Fibroblast of mammary gland (primary cell): ENCODE results near the gene MYOD1.

Experiments
- DNase-seq: peaks from one replicate; pipeline ENCODE4 v3.0.0-alpha.2; 2010; ENCODE audit warnings: low read depth
- H3K4me3 ChIP-seq: 2 replicates; pipeline ENCODE4 v1.5.1; 2011; ENCODE audit warnings: low read depth, mild to moderate bottlenecking, low read length, moderate library complexity; ENCODE audit not compliant: control insufficient read depth
- TF ChIP-seq, protein P1 (sequence below): conservative IDR thresholded peaks from 2 replicates; pipeline ENCODE4 v1.5.1; 2011; ENCODE audit warnings: low read depth, low read length, inconsistent platforms; ENCODE audit not compliant: control insufficient read depth, insufficient read depth

Gene MYOD1

DNA sequence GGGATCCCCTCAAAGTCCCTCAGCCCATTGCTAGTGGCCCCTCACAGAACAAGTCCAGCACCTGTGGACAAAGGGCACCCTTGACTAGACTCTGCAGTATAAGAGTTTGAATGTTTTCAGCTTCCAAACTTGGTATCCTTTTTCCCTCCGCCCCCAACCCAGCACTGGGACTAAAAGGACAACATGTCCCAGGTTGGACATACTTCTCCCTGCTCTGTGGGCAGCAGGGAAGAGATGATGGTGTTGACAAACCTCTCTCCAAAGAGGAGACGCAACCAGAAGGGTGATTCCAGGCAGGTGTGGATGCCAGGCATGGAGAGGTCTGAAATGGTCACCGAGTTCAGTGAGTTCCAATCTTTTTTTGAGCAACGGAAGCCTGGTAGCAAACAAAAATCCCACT lies 4.5 kb upstream of the MYOD1 start:
- DNase-seq: no peak
- no peak overlapping the region for H3K4me3 ChIP-seq
- TF ChIP-seq, protein P1, sequence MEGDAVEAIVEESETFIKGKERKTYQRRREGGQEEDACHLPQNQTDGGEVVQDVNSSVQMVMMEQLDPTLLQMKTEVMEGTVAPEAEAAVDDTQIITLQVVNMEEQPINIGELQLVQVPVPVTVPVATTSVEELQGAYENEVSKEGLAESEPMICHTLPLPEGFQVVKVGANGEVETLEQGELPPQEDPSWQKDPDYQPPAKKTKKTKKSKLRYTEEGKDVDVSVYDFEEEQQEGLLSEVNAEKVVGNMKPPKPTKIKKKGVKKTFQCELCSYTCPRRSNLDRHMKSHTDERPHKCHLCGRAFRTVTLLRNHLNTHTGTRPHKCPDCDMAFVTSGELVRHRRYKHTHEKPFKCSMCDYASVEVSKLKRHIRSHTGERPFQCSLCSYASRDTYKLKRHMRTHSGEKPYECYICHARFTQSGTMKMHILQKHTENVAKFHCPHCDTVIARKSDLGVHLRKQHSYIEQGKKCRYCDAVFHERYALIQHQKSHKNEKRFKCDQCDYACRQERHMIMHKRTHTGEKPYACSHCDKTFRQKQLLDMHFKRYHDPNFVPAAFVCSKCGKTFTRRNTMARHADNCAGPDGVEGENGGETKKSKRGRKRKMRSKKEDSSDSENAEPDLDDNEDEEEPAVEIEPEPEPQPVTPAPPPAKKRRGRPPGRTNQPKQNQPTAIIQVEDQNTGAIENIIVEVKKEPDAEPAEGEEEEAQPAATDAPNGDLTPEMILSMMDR: no peak

DNA sequence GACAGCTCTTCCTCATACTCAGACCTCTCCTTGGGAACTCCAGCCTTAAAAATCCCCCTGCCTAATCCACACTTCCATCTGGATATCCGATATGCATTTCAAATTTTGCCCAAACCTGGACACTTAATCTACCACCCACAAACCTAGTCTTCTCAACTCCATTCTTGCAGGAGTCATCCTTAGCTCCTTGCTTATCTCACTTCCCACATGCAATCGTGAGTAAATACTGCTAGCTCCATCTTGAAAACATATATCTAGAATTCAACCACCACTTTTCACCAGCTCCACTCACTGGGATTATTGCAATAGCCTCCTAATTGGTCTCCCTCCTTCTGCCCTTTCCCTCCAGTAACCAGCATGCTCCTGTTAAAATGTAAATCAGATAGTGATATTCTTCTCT lies 2.6 kb upstream of the MYOD1 start:
- no peak for DNase-seq
- TF ChIP-seq, protein P1: no peak
- no peak overlapping the region for H3K4me3 ChIP-seq

DNA sequence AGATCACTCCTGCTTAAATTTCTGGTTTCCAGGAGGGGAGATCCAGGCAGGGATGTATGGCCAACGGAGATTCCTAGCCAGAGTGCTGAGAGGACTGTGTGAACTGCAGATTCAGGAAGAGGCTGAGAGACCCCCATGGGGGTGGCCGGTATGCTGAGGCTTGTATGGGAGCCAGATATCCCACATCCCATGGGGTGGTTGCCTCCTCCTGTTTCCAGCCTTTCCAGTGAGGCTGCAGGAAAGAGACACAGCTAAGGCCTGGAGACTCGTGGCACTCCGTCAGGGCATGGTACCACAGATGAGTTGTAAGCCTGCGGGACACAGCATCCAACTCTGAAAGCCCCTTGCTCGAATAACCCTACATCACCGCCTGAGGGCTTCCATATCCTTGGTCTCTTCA lies 1.4 kb upstream of the MYOD1 start:
- no peak for DNase-seq
- TF ChIP-seq, protein P1: no peak

DNA sequence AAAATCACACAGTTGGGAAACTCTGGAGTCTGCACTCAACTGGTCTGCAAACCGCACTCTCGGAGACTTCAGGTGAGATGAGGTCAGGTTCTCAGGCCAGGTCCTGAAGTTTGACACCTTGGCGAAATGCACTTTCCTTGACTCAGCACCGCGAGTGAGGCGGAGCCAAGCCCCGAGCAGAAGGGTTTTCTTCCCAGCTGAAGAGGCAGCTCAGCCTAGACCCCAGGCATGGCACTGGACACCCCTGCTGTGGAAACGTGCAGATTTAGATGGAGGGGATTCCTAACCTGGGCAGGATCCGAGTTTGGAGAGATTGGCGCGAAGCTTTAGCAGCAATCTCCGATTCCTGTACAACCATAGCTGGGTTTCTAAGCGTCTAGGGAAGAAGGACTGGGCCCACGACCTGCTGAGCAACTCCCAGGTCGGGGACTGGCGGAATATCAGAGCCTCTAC lies 835 bp upstream of the MYOD1 start:
- TF ChIP-seq, protein P1: no peak
- no peak for DNase-seq
- no peak overlapping the region for H3K4me3 ChIP-seq

More for the DNA sequence above, 1.4 kb upstream of the MYOD1 start:
- no peak overlapping the region for H3K4me3 ChIP-seq

DNA sequence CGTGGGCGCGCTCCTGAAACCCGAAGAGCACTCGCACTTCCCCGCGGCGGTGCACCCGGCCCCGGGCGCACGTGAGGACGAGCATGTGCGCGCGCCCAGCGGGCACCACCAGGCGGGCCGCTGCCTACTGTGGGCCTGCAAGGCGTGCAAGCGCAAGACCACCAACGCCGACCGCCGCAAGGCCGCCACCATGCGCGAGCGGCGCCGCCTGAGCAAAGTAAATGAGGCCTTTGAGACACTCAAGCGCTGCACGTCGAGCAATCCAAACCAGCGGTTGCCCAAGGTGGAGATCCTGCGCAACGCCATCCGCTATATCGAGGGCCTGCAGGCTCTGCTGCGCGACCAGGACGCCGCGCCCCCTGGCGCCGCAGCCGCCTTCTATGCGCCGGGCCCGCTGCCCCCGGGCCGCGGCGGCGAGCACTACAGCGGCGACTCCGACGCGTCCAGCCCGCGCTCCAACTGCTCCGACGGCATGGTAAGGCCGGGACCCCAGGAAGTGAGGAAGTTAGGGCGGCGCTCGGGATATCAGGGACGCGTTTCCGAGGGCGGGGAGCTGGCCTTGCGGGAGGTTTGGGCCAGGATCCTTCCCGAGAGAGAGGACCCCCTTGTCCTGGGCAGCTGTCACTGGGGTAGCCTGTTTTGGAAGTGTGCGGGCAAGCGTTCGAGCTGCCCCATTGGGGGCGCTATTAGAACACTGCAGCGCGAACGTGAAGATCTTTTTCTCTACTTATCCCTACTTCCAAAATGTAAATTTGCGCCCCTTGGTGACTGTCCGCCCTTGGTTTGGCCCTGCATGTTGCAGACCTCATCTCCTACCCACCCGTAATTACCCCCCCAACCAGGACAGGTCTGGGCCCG lies 796 bp downstream of the MYOD1 start:
- no peak overlapping the region for H3K4me3 ChIP-seq
- peak; percentile 31 for DNase-seq
- TF ChIP-seq, protein P1: no peak

DNA sequence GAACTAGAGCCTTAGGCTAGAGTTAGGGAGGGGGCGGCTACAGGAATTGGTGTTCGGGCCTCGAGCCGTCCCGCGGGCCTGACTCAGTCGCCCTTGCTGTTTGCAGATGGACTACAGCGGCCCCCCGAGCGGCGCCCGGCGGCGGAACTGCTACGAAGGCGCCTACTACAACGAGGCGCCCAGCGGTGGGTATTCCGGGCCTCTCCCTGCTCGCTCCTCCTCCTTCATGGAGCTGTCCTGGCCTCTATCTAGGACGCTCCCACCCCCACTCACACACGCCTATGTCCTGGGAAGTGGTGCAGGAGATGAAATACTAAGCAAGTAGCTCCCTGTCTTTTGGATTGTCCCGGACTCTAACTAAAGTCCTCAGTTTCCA lies 1.4 kb downstream of the MYOD1 start:
- no peak overlapping the region for H3K4me3 ChIP-seq
- DNase-seq: no peak
- TF ChIP-seq, protein P1: no peak
